Neural progenitor cell (in vitro differentiated cells): Measurements from ENCODE around the gene ALDH3B2.

Experiments used
- EZH2 ChIP-seq: fragments of 200-600 bp; sonication (generic); IDR thresholded peaks from 2 replicates; pipeline ENCODE4 v1.6.1; 2017; ENCODE audit warnings: antibody characterized with exemption, mild to moderate bottlenecking, moderate library complexity
- TF ChIP-seq, protein P1 (sequence below): fragments of 200-600 bp; sonication (generic); IDR thresholded peaks from 2 replicates; pipeline ENCODE4 v1.5.1; 2017; ENCODE audit warnings: antibody characterized with exemption, mild to moderate bottlenecking

DNA sequence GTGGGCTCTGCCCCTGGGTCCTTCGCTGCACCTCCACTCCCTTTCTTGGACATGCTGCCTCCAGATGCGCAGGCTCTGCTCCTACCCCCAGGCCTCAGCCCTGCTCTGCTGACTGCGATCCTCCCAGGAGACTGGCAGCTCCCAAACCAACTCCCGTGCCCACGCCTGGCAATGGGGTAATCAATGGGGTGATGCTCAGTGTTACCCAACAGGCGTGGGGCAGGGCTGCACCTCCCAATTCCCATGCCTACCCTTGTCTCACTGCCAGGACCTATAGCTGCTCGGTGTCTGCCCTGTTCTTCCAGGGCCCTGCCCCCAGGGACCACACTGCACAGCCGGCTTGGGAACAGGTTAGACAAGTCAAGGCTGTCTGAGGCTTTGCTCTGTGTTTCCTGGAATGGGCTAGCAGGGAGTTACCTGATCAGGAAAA, at the start of gene ALDH3B2:
- no peak for TF ChIP-seq EZH2
- TF ChIP-seq, protein P1, sequence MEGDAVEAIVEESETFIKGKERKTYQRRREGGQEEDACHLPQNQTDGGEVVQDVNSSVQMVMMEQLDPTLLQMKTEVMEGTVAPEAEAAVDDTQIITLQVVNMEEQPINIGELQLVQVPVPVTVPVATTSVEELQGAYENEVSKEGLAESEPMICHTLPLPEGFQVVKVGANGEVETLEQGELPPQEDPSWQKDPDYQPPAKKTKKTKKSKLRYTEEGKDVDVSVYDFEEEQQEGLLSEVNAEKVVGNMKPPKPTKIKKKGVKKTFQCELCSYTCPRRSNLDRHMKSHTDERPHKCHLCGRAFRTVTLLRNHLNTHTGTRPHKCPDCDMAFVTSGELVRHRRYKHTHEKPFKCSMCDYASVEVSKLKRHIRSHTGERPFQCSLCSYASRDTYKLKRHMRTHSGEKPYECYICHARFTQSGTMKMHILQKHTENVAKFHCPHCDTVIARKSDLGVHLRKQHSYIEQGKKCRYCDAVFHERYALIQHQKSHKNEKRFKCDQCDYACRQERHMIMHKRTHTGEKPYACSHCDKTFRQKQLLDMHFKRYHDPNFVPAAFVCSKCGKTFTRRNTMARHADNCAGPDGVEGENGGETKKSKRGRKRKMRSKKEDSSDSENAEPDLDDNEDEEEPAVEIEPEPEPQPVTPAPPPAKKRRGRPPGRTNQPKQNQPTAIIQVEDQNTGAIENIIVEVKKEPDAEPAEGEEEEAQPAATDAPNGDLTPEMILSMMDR: no peak
